Endothelial cell of umbilical vein (primary cell): Measurements from ENCODE around the gene CCT5. TPM values are rescaled to one million over a fixed set of nuclear protein-coding genes. Genes with fewer than 3 reads are reported as not detected.

Experiments
- BruUV-seq: library from RNA; stranded (reverse); fragments of 400-500 nt; replicated peaks from 2 replicates; lab custom pipeline; 2021; lab: Mats Ljungman, UMichigan
- CTCF ChIA-PET: fragments of 300-600, 350-600 bp; sonication (Branson Sonifier 250); formaldehyde crosslinking; loops from one replicate; lab custom pipeline; 2021; ENCODE audit warnings: antibody characterized with exemption, inconsistent platforms; lab: Charles Lee
- POLR2A ChIA-PET: fragments of 300-600, 350-600 bp; sonication (Branson Sonifier 250); formaldehyde crosslinking; loops from one replicate; lab custom pipeline; 2021; ENCODE audit warnings: antibody characterized with exemption, inconsistent platforms; lab: Charles Lee
- DNase-seq: peaks from one replicate; pipeline ENCODE4 v3.0.0-alpha.2; 2011; ENCODE audit warnings: low read depth, low spot score
- FAIRE-seq: peaks from 2 replicates; lab custom pipeline; 2011; peaks lifted over from hg19 to GRCh38; lab: Jason Lieb, UNC
- H2AFZ ChIP-seq: 2 replicates; pipeline ENCODE4 v1.6.0; 2012; ENCODE audit warnings: low read depth, low read length, control low read depth, inconsistent platforms
- H3K27ac ChIP-seq: 2 replicates; pipeline ENCODE4 v1.5.1; 2011; ENCODE audit warnings: low read depth, mild to moderate bottlenecking, control low read depth, low read length, moderate library complexity; ENCODE audit not compliant: insufficient read depth
- H3K27me3 ChIP-seq, 2 experiments: 2 replicates each; pipeline versions ENCODE4 v1.6.0 to v1.6.1; 2011; ENCODE audit warnings: low read length in 2 of 2, mixed read lengths in 1 of 2; ENCODE audit not compliant: control insufficient read depth in 2 of 2, insufficient read depth in 2 of 2
- H3K36me3 ChIP-seq, 2 experiments: 2 replicates in 1 of 2; 3 replicates in 1 of 2; pipeline ENCODE4 v1.5.1; 2011; ENCODE audit warnings: low read length in 2 of 2, mild to moderate bottlenecking in 1 of 2, moderate library complexity in 1 of 2; ENCODE audit not compliant: control insufficient read depth in 2 of 2, insufficient read depth in 2 of 2; ENCODE audit errors: extremely low read depth in 1 of 2
- H3K4me1 ChIP-seq: 3 replicates; pipeline ENCODE4 v1.5.1; 2011; ENCODE audit warnings: mild to moderate bottlenecking, low read length; ENCODE audit not compliant: control insufficient read depth, insufficient read depth; ENCODE audit errors: extremely low read depth
- H3K4me2 ChIP-seq: 2 replicates; pipeline ENCODE4 v1.6.1; 2011; ENCODE audit warnings: low read length, control low read depth, mixed read lengths; ENCODE audit not compliant: insufficient read depth
- H3K4me3 ChIP-seq, 3 experiments: fragments of 200-600 bp in 1 of 3; sonication (generic), shearing (Covaris generic) in 1 of 3; replicated peaks in 1 of 3; 2 replicates each; pipeline ENCODE4 v1.5.1; 2011 to 2016; ENCODE audit warnings: control low read depth in 3 of 3, low read length in 3 of 3, mild to moderate bottlenecking in 2 of 3, inconsistent platforms in 1 of 3, low read depth in 1 of 3, moderate library complexity in 1 of 3; ENCODE audit not compliant: insufficient read depth in 1 of 3
- H3K79me2 ChIP-seq: 2 replicates; pipeline ENCODE4 v1.6.0; 2012; ENCODE audit warnings: low read length, inconsistent platforms; ENCODE audit not compliant: control insufficient read depth, insufficient read depth
- H3K9ac ChIP-seq: replicated peaks from 2 replicates; pipeline ENCODE3; 2011; ENCODE audit warnings: low read length, control low read depth; ENCODE audit not compliant: insufficient read depth; ENCODE audit errors: extremely low read depth
- H3K9me1 ChIP-seq: replicated peaks from 3 replicates; pipeline ENCODE4 v1.6.0; 2011; ENCODE audit warnings: mild to moderate bottlenecking, low read length; ENCODE audit not compliant: control insufficient read depth, insufficient read depth; ENCODE audit errors: extremely low read depth
- H3K9me3 ChIP-seq: replicated peaks from 2 replicates; pipeline ENCODE4 v1.5.1; 2012; ENCODE audit warnings: low read length, inconsistent platforms; ENCODE audit not compliant: control insufficient read depth, insufficient read depth
- H4K20me1 ChIP-seq: replicated peaks from 2 replicates; pipeline ENCODE3; 2011; ENCODE audit warnings: mild to moderate bottlenecking, low read length; ENCODE audit not compliant: control insufficient read depth, insufficient read depth; ENCODE audit errors: extremely low read depth
- CTCF ChIP-seq, 2 donors: IDR thresholded peaks; 1 replicate in 1 of 2; 2 replicates in 1 of 2; pipeline ENCODE4 v1.5.1; 2011; ENCODE audit warnings: low read length in 2 of 2, mild to moderate bottlenecking in 2 of 2, moderate library complexity in 2 of 2, control low read depth in 1 of 2, inconsistent platforms in 1 of 2, low read depth in 1 of 2; ENCODE audit not compliant: insufficient read depth in 1 of 2; ENCODE audit errors: extremely low read depth in 1 of 2
- EZH2 ChIP-seq: IDR thresholded peaks from 2 replicates; pipeline ENCODE4 v1.6.1; 2012; ENCODE audit warnings: borderline replicate concordance, low read depth, mild to moderate bottlenecking, moderate library complexity, low read length, inconsistent platforms; ENCODE audit not compliant: severe bottlenecking
- FOS ChIP-seq: IDR thresholded peaks from 2 replicates; pipeline ENCODE4 v1.6.1; 2011; ENCODE audit warnings: mild to moderate bottlenecking, low read length, moderate library complexity, borderline replicate concordance; ENCODE audit not compliant: insufficient read depth
- GATA2 ChIP-seq: IDR thresholded peaks from 2 replicates; pipeline ENCODE4 v1.7.0; 2011; ENCODE audit warnings: low read depth, mild to moderate bottlenecking, moderate library complexity, mixed read lengths, low read length; ENCODE audit not compliant: insufficient read length, insufficient read depth
- JUN ChIP-seq: IDR thresholded peaks from 2 replicates; pipeline ENCODE4 v1.6.1; 2011; ENCODE audit warnings: borderline replicate concordance, low read depth; ENCODE audit not compliant: insufficient read length, insufficient read depth
- MAX ChIP-seq: IDR thresholded peaks from 2 replicates; pipeline ENCODE4 v1.6.1; 2011; ENCODE audit not compliant: insufficient read depth, insufficient read length
- MYC ChIP-seq: IDR thresholded peaks from one replicate; pipeline ENCODE4 v1.6.1; 2011; ENCODE audit warnings: mild to moderate bottlenecking, low read depth, low read length
- POLR2A ChIP-seq: IDR thresholded peaks from 2 replicates; pipeline ENCODE4 v1.6.1; 2012; ENCODE audit warnings: low read depth, mild to moderate bottlenecking, control low read depth, low read length
- POLR2AphosphoS5 ChIP-seq: IDR thresholded peaks from 2 replicates; pipeline ENCODE4 v1.6.1; 2012; ENCODE audit warnings: low read depth, mild to moderate bottlenecking, control low read depth, low read length, moderate library complexity; ENCODE audit not compliant: insufficient read depth
- dilution Hi-C: fragments of 300-500 bp; cut with MboI; formaldehyde crosslinking; loops from one replicate; pipeline ENCODE4 v1.15.0; 2019; ENCODE audit warnings: low sequenced_read_pairs; ENCODE audit not compliant: extremely low pct_ligation_motif_present
- intact Hi-C: fragments of 100-400 bp; cut with micrococcal nuclease; formaldehyde crosslinking; loops from one replicate; pipeline ENCODE4 v1.10.0; 2022
- polyA plus RNA-seq, 4 experiments: library from polyadenylated mRNA; depleted of rRNA in 3 of 4; stranded (reverse) in 3 of 4; unstranded in 1 of 4; fragments of >200 nt; gene quantifications; 2 replicates each; pipeline versions ENCODE4 v1.2.1 to v1.2.3, GENCODE V29; 2011 to 2012; ENCODE audit warnings: missing spikeins in 1 of 4
- total RNA-seq: library from RNA; stranded (reverse); gene quantifications from 2 replicates; pipeline ENCODE4 v1.2.3, GENCODE V29; 2021

Gene CCT5
- total and polyA plus RNA-seq, 2 donors (not counting 3 experiments of a cell fraction or from before 2014, with no cell fraction given): 323 to 386 TPM

- no peak overlapping the region for H3K4me2 ChIP-seq
- H3K27me3 ChIP-seq: no peaks in the 10 kb centered on the region
- H3K4me3 ChIP-seq: no peak overlapping the region
- ChIA-PET POLR2A (no interaction called here), CTCF (interaction anchor here (1.6 kb wide), 1 partner anchor 17 kb away, joined by 3 read pairs; the partner anchor contains the start of genes ATPSCKMT and CCT5)
- no peak for DNase-seq
- TF ChIP-seq POLR2A (no peak), MYC (no peak), GATA2 (no peak), CTCF (IDR thresholded peaks at IDR 0.05; ENCODE audit: extremely low read depth in 1 of 2, insufficient read depth in 1 of 2, low read depth in 1 of 2, low read length in 2 of 2) (no peak), MAX (no peak), JUN (no peak), EZH2 (no peak), FOS (no peak), POLR2AphosphoS5 (no peak)
- H2AFZ ChIP-seq: no peak overlapping the region
- intact Hi-C loops (no loop called here), dilution Hi-C loops (no loop called here)
- H3K79me2 ChIP-seq: no peaks in the 10 kb centered on the region
- no peaks in the 10 kb centered on the region for H4K20me1 ChIP-seq
- H3K9me1 ChIP-seq: no peaks in the 10 kb centered on the region
- no peak overlapping the region for H3K9ac ChIP-seq
- peaks cover 2% of the 10 kb centered on the region in 2 experiments for H3K36me3 ChIP-seq
- no peaks in the 10 kb centered on the region for H3K9me3 ChIP-seq
- no peak for FAIRE-seq
- peaks cover 3% of the 10 kb centered on the region for H3K4me1 ChIP-seq
- BruUV-seq: no TSS peak
- H3K27ac ChIP-seq: no peak overlapping the region
Measured at GRCh38 chr5:10232386-10232785, 17.7 kb upstream of the CCT5 start.
